CD4-positive, alpha-beta T cell treated with Interleukin-17A for 4 hours (primary cell): ENCODE results near the gene ZFPM1.
A peak's percentile ranks its signal among the peaks of the same experiment; 100 is the strongest.
"Not testable (repeated sequence)": the region's sequence is repeated elsewhere in the genome, so short reads cannot be mapped to it uniquely, and the experiment has no call there.

Experiments used
- DNase-seq: peaks from one replicate; pipeline ENCODE4 v3.0.0-alpha.2; 2020; ENCODE audit warnings: mixed read lengths

Gene ZFPM1

GRCh38 chr16:88503771-88504488 lies 50.9 kb downstream of the ZFPM1 start:
- DNase-seq, result no peak

GRCh38 chr16:88504489-88505404 lies 51.7 kb downstream of the ZFPM1 start:
- no peak for DNase-seq

DNA sequence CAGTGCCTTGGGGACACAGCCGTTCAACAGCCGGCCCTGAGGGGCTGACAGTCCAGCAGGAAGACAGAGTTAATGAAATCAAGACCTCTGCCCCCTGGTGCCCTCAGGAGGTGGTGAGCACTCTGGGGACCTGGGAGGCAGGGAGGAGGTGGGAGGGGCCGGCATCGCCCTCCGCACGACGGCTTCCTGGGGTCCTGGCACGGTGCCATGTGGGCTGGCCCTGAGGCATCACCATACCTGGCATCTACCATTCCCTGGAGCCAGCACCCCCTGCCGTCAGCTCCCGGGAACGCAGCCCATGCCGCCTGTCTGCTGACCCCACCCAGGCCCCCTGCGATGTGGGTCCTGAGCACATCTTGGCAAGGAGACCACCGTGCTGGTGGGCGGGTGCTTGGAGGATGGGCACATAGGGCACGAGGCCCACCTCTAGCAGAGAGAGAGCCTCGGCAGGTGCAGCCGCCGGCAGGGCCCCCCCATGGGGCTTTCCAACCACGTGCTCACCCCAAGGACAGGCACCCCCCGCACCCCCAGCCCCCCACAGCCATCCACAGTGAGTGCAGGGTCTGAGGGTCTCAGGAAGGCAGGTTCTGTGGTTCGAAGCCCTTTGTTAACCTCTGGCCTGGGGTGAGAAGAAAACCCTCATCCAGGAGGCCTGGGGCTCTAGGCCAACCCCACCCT lies 52.5 kb downstream of the ZFPM1 start:
- DNase-seq, result peak; percentile 82

DNA sequence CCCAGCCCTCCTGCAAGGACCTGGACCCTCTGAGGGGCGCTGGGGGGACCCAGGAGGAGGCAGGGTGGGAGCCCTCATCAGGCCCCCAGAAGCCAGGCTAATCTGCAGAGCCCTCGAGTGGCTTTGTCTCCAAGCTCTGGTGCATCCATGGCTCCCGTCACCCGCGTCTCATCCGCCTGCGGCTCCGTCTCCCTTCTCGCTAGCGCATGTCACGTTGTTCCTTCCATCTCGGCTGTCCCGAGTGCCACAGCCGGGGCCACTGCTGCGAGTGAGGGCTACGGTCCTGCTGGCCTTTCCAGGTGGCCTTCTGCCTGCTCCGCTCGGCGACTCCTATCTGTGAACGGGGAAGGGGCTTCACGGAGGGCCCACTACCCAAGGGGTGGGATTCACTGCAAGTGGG lies 53.6 kb downstream of the ZFPM1 start:
- no peak for DNase-seq

- no peak for DNase-seq
Observed at GRCh38 chr16:88507231-88507743, 54.2 kb downstream of the ZFPM1 start.

GRCh38 chr16:88508376-88508867 lies 55.3 kb downstream of the ZFPM1 start:
- DNase-seq, result no peak

DNA sequence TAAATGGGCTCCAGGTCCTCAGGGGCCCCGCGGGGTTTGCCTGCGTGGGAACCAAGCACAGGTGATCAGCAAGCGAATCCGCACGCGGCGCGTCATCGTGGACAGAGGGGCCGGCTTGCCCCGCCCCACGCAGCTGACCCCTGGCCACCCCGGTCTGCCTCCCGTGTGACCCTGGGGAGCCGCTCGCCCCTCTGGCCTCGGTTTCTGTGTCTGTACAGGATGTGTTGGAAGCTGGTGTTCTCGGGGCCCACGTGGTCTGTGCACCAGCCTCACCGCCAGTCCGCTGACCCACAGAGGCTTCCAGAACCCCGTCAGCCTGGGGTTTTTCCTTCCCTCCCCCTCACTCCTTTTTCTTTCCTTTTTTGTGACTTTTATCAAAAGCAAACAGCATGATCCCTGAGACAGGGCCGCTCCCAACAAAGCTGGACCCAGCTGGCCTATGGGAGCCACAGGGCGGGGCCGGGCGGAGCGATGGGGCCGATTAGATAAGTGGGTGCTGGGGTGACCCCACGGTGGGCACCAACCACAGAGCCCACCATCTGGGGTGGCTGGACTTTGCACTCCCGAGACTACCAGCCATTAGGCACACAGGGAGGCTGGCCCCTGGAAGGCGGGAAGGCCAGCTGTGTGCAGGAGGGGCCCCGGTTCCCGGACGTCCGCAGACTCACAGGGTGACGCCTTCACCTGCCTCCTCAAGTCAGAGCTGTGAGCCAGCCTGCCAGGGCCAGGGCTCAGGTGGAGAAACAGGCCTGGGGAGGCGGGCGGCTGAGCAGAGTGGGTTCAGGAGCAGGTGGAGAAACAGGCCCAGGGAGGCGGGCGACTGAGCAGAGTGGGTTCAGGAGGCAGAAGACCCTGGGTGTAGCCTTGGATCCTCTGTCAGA lies 56.0 kb downstream of the ZFPM1 start:
- no peak for DNase-seq

DNA sequence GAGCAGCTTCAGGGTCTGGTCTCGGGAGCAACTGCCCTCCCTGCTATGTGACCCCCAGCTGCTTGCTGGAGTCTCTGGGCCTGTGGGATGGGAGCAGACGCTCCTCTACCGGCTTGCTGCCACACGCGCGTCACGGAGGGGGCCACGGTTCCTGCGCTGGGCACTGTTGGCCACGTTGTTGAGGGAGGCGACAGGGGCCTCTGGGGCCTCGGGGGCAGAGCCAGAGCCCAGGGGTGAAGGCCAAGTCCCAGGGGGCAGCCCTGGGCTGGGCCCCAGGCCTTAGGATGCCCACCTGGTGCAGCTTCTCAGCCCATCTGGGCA lies 56.6 kb downstream of the ZFPM1 start:
- no peak for DNase-seq

GRCh38 chr16:88510091-88510994 lies 57.3 kb downstream of the ZFPM1 start:
- DNase-seq, result no peak

DNA sequence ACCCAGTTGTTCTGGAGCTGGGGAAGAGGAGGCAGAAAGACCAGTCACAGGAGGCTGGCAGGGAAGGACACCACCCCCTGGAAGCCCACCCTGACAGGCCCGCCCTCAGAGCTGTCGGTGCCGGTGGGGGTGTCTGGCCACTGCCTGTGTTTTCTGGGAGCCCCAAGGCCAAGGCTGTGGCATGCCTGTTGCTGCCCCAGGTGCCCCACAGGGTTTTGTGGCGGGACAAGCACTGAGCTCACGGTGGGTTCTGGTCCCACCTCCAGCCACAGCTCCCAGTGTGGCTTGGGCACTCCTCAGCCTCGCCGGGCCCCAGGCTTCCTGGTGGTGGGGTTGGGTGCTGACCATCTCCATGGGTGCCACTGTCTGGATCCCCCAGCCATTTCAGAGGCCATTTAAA lies 58.0 kb downstream of the ZFPM1 start:
- no peak for DNase-seq

DNA sequence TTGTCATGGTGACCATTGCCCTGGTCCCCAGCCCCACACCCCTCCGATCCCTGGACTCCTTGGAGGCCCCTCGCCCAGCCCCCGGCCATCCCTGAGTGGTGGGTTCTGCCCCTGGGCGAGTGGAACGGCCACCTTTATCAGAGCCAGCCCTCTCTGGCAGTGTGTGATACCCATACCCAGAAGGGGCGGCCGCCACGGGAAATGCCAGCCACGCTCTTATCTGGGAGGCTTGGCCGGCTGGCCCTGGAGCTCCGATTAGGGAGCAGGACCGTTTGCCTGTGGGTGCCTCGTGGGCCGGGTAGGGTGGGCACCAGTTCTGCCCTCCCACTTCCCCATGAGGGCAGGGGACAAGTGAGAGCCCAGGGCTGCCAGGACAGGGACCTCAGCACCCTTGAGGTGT lies 58.8 kb downstream of the ZFPM1 start:
- DNase-seq, result no peak

DNA sequence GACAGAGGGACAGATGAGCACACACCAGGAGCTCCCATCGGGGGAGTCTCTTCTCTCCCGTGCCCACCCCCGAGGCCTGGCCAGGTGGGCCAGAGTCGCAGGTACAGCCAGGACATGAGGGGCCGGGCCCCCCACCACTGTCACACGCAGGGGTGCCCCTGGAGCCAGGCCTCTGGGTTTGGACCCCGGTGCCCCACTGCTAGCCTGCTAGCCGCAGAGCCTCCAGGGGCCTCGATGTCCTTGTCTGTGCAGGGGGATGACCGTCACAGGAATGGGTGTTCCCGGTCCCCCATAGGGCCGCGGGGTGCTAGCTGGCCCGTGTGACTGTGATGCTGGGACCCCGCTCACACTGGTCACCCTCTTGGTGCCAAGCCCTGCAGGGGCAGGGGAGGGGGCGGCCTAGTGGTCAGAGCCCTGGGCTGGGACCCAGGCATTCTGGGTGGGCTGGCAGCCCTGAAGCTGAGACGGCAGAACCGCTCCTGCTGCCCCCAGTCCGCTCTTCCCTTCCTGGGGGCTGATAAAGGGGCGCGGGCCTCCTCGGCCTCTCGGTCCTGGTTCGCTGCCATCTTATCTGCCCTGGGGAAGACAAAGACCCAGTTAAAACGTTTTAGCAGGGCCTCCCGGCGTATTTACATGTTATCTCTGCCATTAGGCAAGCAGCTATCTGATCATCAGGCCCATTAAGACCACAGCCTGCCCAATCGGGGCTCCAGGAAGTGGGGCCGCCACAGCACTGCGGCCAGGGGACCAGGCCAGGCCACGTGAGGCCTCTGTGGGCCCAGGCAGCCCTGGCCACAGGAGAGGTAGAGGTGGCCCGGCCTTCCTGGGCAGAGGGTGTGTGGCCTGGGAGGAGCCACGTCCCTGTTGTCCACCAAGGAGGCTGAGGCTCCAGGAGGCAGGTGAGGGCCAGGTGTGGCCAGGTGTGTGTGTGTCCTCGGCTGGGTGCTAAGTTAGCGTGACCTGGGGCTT lies 59.9 kb downstream of the ZFPM1 start:
- DNase-seq, result no peak

DNA sequence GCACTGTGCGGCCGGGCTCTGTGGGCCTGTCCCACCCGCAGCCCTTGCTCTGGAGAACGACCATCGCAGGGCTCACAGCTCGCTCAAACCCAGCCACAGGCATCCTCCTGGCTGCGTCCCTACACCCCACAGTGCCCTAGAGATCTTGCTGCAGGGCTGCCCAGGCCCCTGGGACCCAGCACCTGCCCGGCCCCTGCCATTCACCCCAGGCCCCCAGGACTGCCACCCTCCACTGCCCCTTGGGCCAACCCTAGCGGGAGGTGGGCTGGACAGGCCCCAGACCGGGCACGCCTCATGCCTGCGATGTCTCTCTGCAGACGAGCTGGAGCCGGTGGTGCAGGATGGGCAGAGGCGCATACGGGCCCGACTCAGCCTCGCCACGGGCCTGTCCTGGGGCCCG lies 61.0 kb downstream of the ZFPM1 start:
- DNase-seq, result no peak

GRCh38 chr16:88514526-88515232 lies 61.6 kb downstream of the ZFPM1 start:
- DNase-seq, result no peak

- DNase-seq, result no peak
Observed at GRCh38 chr16:88515371-88515770, 62.3 kb downstream of the ZFPM1 start.

DNA sequence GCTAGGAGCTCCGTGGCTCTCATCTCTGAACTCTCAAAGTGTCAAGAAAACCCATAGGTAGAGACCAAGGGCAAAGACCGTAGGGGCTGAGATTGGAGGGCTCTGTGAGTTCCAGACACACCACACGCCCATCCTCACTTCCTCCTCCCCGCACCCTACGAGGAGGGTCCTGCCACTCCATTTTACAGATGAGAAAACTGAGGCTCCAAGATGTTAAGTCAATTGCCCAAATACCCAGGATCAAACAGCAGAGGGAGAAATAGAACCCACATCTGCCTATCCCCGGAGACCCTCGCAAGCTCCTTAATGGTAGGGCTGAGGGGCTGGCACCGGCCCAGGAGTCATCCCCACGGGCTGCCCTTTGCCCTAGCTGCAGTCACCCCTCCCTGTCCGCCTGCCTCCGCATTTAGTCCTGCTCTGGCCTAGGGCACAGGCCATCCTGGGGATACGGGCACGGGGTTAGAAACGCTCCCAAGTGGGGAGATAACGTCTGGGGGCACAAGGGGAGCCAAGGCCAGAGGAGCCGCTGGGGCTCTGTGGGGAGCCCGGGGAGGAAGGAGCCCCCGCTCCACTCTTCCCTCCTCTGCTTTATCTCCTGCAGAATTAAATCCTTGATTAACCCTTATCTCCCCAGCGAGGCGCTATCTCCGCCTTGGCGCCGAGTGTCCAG lies 63.0 kb downstream of the ZFPM1 start:
- DNase-seq, result no peak

GRCh38 chr16:88516601-88517061 lies 63.6 kb downstream of the ZFPM1 start:
- DNase-seq, result no peak

DNA sequence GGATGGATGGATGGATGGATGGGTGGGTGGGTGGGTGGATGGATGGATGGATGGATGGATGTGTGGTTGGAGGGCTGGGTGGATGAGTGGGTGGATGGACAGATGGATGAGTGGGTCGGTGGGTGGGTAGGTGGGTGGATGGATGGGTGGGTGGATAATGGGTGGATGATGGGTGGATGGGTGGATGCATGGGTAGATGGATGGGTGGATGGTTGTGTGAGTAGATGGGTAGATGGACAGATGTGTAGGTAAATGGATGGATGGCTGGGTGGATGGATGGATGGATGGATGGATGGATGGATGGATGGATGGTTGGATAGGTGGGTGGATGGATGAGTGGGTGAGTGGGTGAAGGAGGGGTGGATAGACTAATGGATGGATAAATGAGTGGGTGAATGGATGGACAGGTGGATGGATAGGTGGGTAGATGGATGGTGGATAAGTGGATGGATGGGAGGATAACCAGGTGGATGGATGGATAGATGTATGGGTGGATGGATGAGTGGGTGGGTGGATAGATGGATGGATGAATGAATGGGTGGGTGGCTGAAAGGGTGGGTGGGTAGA lies 64.2 kb downstream of the ZFPM1 start:
- not testable (repeated sequence) for DNase-seq
